HG03045 (cell line): ENCODE results near the gene SHPK.

Experiments used
- ATAC-seq: cut with Tn5 transposase; IDR thresholded peaks from one replicate; pipeline ENCODE4 v1.9.1; 2021; ENCODE audit warnings: mild to moderate bottlenecking, moderate library complexity; ENCODE audit not compliant: unreplicated experiment

SHPK gene

GRCh38 chr17:3636154-3636907, at the start of gene SHPK, which contains the start of gene CTNS:
SHPK (minus strand) TSS chr17:3636250; CDS start chr17:3636219, 31 bp downstream.
CTNS (plus strand) TSS chr17:3636760; CDS start chr17:3640207, 3,447 bp downstream.
- ATAC-seq = peak; percentile 94

- ATAC-seq = no peak
Measured at GRCh38 chr17:3685174-3685573, 49.1 kb upstream of the SHPK start.

DNA sequence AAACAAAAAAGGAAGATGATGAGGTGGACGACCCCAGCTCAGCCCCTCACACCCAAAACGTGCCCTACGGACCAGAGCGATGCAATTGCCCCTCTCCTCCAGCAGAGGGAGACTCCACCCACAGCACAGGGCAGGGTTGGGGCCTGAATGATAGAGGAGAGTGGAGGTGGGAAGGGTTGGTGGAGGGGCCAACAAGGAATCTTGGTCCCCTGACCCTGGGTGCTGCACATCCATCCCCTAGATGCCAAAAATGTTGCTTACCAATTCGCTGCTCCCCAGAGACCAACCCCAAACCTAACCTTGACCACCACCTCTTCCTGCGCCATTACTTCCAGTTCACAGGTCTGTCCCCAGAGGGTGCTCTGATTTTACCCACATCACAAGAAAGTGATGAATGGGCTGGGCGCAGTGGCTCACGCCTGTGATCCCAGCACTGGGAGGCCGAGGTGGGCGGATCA, 47.0 kb upstream of the SHPK start:
- ATAC-seq = no peak

- ATAC-seq = no peak
Measured at GRCh38 chr17:3682033-3682432, 46.0 kb upstream of the SHPK start.

GRCh38 chr17:3681565-3681964, 45.5 kb upstream of the SHPK start:
- ATAC-seq = no peak

- ATAC-seq = no peak
Measured at GRCh38 chr17:3681057-3681456, 45.0 kb upstream of the SHPK start.

DNA sequence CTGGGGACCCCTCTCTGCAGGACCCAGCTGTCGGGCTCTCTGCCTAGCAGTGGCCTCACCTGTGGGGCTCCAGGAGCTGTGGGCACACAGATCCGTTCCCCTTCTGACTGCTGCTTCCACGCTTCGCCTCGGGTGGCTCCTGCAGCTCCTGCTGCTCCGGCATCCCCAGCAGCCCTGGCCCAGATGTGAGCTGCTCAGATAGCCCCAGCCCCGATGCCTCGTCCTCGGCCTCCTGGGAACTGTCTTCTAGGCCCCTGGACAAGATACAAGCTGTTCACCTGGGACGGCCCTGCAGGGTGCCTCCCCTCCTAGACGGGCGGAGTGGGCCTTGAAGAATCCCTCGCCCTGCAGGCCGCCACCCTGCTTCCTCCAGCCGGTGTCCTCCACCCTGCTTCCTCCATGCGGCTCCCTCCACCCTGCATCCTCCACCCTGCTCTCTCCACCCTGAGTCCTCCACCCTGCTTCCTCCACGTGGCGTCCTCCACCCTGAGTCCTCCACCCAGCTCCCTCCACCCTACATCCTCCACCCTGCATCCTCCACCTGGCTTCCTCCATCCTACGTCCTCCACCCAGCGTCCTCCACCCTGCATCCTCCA, 43.6 kb upstream of the SHPK start:
- ATAC-seq = no peak

GRCh38 chr17:3678821-3679530, 42.9 kb upstream of the SHPK start:
- ATAC-seq = no peak

GRCh38 chr17:3678095-3678820, 42.2 kb upstream of the SHPK start:
- no peak for ATAC-seq

- no peak for ATAC-seq
Measured at GRCh38 chr17:3675886-3676285, 39.8 kb upstream of the SHPK start.

- ATAC-seq = no peak
Measured at GRCh38 chr17:3672571-3672970, 36.5 kb upstream of the SHPK start.

DNA sequence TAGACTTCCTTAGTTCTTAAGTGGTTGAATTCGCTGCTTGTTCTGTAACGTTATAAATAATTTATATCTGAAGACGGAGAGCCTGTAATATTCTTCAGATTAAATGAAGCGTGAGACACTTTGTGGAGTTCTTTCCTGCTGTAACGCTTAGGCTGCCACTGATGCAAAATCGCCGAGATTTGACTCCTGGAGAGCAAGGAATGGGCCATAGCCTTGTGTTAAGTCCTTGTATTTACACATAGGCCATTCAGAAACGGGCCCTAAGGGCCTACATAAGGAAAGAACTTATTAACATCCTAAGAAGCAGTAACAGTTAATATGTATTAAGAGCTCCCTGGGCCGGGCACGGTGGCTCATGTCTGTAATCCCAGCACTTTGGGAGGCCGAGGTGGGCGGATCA, 33.5 kb upstream of the SHPK start:
- ATAC-seq = no peak

- ATAC-seq = no peak
Measured at GRCh38 chr17:3669085-3669347, 33.0 kb upstream of the SHPK start.

DNA sequence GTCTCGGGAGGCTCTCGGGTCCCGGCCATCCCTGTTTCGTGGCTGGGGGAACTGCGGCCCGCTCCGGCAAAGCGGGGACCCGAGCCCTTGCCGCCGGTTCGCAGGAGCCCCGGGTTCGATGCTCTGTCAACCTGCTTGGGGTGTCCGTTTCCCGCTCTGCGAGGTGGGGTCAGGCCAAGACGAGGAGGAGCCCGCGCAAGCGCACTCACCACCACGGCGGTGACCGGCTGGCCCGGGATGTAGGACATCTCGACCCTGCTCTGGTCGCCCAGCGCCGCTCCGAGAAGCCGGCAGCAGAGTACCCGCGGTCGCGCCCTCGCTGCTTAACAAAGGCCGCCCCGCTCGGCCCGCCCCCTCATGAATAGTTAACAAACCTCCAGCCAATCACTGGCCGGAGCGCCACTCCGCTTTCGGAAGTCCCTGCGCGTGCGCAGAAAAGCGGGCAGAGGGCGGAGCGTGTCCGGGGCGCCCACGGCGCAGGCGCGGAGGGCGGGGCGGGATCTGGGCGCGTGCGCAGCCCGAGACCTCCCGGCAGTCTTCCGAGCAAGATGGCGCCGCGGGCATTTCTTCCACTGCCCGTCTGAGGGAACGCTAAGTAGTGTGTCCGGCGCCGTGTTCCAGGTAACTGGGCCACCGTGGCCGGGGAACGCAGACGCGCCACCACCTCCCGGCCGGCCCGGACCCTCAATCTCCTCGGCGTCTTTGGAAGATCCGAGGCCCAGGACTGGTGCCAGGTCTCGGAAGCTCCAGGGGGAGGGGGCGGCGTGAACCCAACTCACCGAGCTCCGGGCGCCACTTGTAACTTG, 32.4 kb upstream of the SHPK start, which contains the start of the genes EMC6 and TAX1BP3:
Gene EMC6, plus strand, starts transcription at position 534 of the 806 bp plus-strand sequence. CDS start 335 bp downstream, outside the sequence.
Gene TAX1BP3, minus strand, starts transcription at position 300 of the 806 bp plus-strand sequence. Its CDS starts 52 bp downstream, at position 248.
- ATAC-seq = peak; percentile 88

DNA sequence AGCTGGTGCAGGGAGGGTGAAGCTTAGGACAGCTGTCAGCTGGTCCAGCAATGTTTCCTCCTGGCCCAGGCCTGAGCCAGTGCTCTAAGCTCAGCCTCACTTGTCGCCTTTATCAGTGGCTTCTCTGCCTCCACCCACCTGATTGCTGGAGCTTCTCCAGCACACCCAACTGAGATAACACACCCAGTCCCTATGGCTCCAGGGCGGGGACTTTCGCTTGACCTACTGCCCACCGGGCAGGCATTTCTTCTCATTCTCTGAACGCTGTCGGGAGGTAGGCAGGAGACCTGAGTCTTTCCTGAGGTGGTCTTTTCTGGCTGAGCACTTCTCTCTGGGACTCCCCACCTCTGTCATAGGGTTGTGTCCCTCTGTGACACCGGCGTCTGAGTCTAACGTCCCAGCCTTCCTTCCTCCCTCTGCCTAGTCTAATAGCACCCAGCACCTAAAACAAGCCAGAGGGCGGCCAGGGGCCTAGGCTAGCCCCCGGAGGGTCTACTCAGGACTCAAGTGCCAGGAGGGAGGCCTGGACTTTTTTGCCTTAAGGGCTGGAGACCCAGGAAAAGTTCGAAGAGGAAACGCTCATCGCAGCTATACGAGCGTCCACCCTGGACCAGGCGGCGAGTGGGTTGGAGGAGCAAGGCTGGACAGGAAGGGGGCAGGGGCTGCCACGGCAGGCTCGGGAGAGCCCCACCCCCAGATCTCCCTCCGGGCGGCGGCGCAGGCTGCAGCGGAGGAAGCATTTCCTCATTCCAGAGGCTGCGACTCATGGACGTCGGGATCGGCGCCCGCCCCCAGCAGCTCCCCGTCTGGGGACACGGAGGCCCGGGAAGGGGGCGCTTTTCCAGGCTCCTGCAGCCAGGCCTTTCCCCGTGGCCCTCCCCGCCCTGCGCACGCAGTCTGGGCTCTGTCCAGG, 31.6 kb upstream of the SHPK start:
- ATAC-seq = peak; percentile 13

- no peak for ATAC-seq
Measured at GRCh38 chr17:3666516-3666915, 30.5 kb upstream of the SHPK start.

DNA sequence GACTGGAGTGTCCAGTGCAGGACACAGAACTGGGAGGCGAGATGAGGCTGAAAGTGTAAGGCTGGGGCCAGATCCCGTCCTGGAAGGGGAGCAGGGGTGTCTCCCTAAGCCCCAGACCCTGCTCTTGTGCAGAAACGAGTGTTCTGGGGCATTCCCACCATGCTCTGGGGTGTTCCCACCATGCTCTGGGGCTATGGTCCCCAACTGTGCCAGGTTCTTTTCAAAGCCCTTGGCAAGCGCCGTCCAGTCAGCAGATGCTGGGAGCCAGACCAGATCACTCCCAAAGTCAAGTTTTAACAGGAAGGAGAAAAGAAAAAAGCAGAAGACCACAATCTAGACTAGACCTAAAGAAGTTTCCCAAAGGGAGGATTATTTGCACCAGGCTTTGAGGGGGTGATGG, 29.8 kb upstream of the SHPK start:
- no peak for ATAC-seq

- no peak for ATAC-seq
Measured at GRCh38 chr17:3663102-3664011, 27.3 kb upstream of the SHPK start.
